Nephron (organoid): ENCODE measurements around the gene WWOX.

Experiments
- H3K27ac Mint-ChIP-seq, 3 experiments: 2 replicates each; pipeline ENCODE4 v1.8.0; 2020; ENCODE audit warnings: mixed read lengths in 3 of 3, mild to moderate bottlenecking in 2 of 3, moderate library complexity in 1 of 3
- H3K27me3 Mint-ChIP-seq: 2 replicates; pipeline ENCODE4 v1.8.0; 2021; ENCODE audit warnings: low read depth, mild to moderate bottlenecking, moderate library complexity, mixed read lengths
- H3K36me3 Mint-ChIP-seq: 2 replicates; pipeline ENCODE4 v1.8.0; 2020; ENCODE audit warnings: low read depth, mixed read lengths
- H3K4me1 Mint-ChIP-seq: 2 replicates; pipeline ENCODE4 v1.8.0; 2020; ENCODE audit warnings: mixed read lengths
- H3K4me3 Mint-ChIP-seq, 3 experiments: 2 replicates each; pipeline ENCODE4 v1.8.0; 2020; ENCODE audit warnings: mild to moderate bottlenecking in 3 of 3, mixed read lengths in 3 of 3, moderate library complexity in 2 of 3
- H3K9me3 Mint-ChIP-seq: 2 replicates; pipeline ENCODE4 v1.8.0; 2020; ENCODE audit warnings: mixed read lengths
- TF ChIP-seq, protein P1 (sequence below), 3 experiments: fragments of 200-600 bp; sonication (generic); IDR thresholded peaks; one replicate each; pipeline ENCODE4 v1.5.0; 2021; ENCODE audit warnings: antibody characterized with exemption in 3 of 3; ENCODE audit not compliant: unreplicated experiment in 3 of 3

WWOX gene

DNA sequence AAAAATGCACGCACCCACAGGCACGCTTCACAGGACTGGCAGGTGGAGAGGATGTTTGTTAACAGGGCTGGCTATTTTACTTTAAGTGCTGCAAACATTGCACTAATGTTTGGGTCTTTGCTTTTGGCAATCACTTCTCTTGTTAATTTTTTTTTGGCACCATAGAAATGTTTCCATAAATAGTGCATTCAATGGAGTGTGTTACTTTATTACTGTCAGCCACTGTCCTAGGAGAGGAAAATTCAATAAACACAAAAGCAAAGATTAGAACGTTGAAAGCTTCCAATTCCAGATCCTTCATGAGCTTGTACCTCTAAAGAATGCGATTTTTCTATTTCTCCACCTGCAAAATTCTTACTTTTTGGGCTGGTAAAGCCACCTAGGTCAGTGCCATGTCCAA is 743.5 kb downstream of the WWOX start:
- H3K9me3 Mint-ChIP-seq: no peaks in the 10 kb centered on the region
- H3K27ac Mint-ChIP-seq: peak overlapping the region in 1 of 3 experiments; percentile 21
- no peaks in the 10 kb centered on the region for H3K27me3 Mint-ChIP-seq
- no peaks in the 10 kb centered on the region for H3K36me3 Mint-ChIP-seq
- no peak overlapping the region for H3K4me3 Mint-ChIP-seq
- TF ChIP-seq, protein P1, sequence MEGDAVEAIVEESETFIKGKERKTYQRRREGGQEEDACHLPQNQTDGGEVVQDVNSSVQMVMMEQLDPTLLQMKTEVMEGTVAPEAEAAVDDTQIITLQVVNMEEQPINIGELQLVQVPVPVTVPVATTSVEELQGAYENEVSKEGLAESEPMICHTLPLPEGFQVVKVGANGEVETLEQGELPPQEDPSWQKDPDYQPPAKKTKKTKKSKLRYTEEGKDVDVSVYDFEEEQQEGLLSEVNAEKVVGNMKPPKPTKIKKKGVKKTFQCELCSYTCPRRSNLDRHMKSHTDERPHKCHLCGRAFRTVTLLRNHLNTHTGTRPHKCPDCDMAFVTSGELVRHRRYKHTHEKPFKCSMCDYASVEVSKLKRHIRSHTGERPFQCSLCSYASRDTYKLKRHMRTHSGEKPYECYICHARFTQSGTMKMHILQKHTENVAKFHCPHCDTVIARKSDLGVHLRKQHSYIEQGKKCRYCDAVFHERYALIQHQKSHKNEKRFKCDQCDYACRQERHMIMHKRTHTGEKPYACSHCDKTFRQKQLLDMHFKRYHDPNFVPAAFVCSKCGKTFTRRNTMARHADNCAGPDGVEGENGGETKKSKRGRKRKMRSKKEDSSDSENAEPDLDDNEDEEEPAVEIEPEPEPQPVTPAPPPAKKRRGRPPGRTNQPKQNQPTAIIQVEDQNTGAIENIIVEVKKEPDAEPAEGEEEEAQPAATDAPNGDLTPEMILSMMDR (IDR thresholded peaks at IDR 0.05; ENCODE audit: unreplicated experiment in 3 of 3): no peak
- H3K4me1 Mint-ChIP-seq: peaks cover 25% of the 10 kb centered on the region

DNA sequence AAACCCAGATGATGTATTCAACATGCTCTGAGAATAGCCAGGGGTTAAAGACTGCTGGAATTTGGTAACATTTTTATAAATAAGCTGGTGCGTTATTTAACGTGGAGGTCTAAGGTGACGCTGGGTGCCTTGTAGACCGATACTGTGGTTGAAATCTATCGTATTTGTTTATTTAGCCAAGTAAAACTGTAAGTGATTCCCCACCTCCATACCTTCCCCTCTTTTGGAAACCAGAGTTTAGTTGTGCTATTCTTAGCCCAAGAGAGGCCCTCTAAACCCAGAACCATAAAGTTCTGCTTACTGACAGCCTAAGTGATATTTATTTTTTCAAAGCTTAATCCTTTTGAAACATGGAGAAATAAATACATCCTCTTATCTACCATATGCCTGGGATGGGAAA is 744.5 kb downstream of the WWOX start:
- Mint-ChIP-seq H3K9me3 (no peaks in the 10 kb centered on the region), H3K36me3 (no peaks in the 10 kb centered on the region), H3K27ac (peak overlapping the region in 2 of 3 experiments; percentile 28), H3K4me3 (peak overlapping the region in 2 of 3 experiments; percentile 37), H3K4me1 (peaks cover 25% of the 10 kb centered on the region), H3K27me3 (no peaks in the 10 kb centered on the region)
- TF ChIP-seq, protein P1 (IDR thresholded peaks at IDR 0.05; ENCODE audit: unreplicated experiment in 3 of 3): no peak

DNA sequence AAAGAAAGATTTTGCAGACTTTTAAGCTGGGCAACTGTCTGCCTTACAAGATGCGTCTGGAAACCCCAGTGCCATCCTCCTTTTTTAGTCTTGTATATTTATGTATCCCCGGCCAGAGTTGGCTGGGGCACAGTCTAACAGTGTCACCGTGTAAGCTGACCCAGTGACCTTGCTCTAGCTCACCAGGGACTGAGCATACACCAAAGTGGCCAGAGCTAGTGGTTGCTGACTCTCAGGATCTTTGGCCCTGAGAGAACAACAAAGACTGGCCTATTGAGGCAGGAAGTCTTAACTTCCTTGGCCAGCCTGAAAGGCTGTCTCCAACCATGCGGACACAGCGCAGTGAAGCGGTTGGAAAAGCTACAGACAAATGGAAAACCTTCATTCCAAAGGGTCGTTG is 745.2 kb downstream of the WWOX start:
- Mint-ChIP-seq H3K27ac (peak overlapping the region in 1 of 3 experiments; percentile 28), H3K4me3 (no peak overlapping the region), H3K4me1 (peaks cover 25% of the 10 kb centered on the region), H3K27me3 (no peaks in the 10 kb centered on the region), H3K9me3 (no peaks in the 10 kb centered on the region), H3K36me3 (no peaks in the 10 kb centered on the region)
- TF ChIP-seq, protein P1 (IDR thresholded peaks at IDR 0.05; ENCODE audit: unreplicated experiment in 3 of 3): no peak

DNA sequence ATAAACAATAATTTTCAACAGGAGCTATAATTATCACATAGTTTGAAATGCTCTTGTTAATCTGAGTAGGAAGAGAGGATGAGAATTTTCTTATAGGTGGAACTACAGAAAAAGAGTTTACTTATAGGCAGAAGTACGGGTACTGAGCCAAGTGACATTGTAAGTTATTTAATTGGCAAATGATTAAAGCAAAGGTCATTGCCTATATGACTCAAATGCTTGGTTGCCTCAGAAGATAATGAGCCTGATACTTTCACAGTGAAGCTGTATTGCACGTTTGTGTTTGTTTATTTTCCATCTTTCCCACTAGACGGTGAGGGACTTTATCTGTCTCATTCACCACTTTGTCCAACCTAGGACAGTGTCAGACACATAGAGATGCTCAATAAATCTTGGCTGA is 751.8 kb downstream of the WWOX start:
- Mint-ChIP-seq H3K4me1 (no peaks in the 10 kb centered on the region), H3K9me3 (peaks cover 4% of the 10 kb centered on the region), H3K27ac (no peak overlapping the region), H3K27me3 (no peaks in the 10 kb centered on the region), H3K36me3 (no peaks in the 10 kb centered on the region), H3K4me3 (no peak overlapping the region)
- TF ChIP-seq, protein P1 (IDR thresholded peaks at IDR 0.05; ENCODE audit: unreplicated experiment in 3 of 3): no peak

DNA sequence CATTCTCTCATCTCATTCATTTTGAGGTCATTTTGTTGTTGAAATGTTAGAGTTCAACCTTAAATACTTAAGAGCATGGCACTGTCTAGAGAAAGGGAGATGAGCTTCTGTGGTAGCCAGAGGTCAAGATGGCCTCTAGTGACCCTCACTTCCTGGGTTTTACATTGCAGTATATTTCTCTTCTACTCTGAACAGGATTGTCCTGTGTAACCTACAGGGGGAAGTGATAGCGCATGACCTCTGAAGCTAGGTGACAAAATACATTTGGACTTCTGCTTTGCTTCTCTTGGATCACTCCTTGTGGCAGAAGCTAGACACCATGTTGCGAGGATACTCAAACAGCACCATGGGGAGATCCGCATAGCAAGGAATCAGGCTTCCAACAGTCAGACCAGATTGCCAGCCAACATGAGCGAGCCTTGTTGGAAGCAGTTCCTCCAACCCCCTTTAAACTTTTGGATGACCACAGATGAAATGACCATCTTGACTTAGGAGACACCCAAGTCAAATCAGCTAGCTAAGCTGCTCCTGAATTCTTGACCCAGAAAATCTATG is 752.7 kb downstream of the WWOX start:
- H3K9me3 Mint-ChIP-seq: peaks cover 4% of the 10 kb centered on the region
- TF ChIP-seq, protein P1 (IDR thresholded peaks at IDR 0.05; ENCODE audit: unreplicated experiment in 3 of 3): no peak
- H3K4me3 Mint-ChIP-seq: no peak overlapping the region
- H3K27me3 Mint-ChIP-seq: no peaks in the 10 kb centered on the region
- H3K36me3 Mint-ChIP-seq: no peaks in the 10 kb centered on the region
- no peak overlapping the region for H3K27ac Mint-ChIP-seq
- no peaks in the 10 kb centered on the region for H3K4me1 Mint-ChIP-seq

DNA sequence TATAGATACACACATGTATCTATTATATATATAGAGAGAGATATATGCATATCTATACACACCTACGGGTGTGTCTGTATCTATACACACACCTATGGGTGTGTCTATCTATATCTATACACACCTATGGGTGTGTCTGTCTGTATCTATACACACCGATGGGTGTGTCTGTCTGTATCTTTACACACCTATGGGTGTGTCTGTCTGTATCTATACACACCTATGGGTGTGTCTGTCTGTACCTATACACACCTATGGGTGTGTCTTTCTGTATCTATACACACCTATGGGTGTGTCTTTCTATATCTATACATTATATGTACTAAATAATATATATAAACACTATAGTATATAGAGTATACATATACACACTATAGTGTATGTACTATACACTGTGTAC is 762.6 kb downstream of the WWOX start:
- Mint-ChIP-seq H3K4me3 (no peak overlapping the region), H3K27me3 (peaks cover 7% of the 10 kb centered on the region)

More for the DNA sequence above, 762.6 kb downstream of the WWOX start:
- TF ChIP-seq, protein P1 (IDR thresholded peaks at IDR 0.05; ENCODE audit: unreplicated experiment in 3 of 3): no peak
- no peaks in the 10 kb centered on the region for H3K36me3 Mint-ChIP-seq
- peaks cover 9% of the 10 kb centered on the region for H3K4me1 Mint-ChIP-seq
- no peak overlapping the region for H3K27ac Mint-ChIP-seq
- no peaks in the 10 kb centered on the region for H3K9me3 Mint-ChIP-seq
